ENCODE data around the gene CDADC1. TPM values are rescaled to one million over a fixed set of nuclear protein-coding genes. Genes with fewer than 3 reads are reported as not detected.
A peak's percentile ranks its signal among the peaks of the same experiment; 100 is the strongest.

The CDADC1 gene
- total RNA-seq, 1 donor from 2014 or later = 11.4 TPM

DNA sequence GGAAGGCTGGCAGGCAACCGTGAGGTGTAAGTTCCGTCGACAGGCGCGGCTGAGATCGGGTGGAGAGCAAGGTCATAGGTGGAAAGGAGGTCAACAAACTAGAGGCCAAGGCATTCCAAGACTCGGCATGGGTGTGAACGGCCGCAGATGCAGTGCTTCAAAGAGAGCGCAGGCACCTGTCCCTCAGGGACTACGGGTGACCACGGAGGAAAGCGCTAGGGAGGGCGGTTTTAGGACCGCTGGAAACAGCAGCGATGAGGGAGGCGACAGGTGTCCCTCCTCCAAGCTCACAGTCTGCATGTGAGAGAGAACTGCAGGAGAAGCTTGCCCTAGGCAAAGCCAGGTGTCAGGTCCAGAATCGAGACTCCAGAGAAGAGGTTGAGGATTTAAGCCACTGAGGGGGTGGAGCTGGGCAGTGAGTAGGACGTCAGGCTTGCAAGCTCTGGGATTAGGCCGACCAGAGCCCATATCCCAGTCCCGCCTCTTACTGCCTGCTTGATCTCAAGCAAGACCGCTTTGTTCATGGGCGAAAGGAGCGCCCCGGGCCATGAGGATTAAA lies 29.2 kb upstream of the CDADC1 start:
- intact Hi-C loops (cut with micrococcal nuclease) = no loop called here
- Histone ChIP-seq H3K27ac (replicated peaks) (no peak overlapping the region), H3K36me3 (no peaks in the 10 kb centered on the region), H3K4me3 (no peak overlapping the region), H3K9me3 (replicated peaks) (no peaks in the 10 kb centered on the region), H3K27me3 (ENCODE audit: low read depth) (peaks cover 63% of the 10 kb centered on the region), H3K4me1 (peaks cover 21% of the 10 kb centered on the region)
- DNase-seq = no peak
- TF ChIP-seq, protein P1, sequence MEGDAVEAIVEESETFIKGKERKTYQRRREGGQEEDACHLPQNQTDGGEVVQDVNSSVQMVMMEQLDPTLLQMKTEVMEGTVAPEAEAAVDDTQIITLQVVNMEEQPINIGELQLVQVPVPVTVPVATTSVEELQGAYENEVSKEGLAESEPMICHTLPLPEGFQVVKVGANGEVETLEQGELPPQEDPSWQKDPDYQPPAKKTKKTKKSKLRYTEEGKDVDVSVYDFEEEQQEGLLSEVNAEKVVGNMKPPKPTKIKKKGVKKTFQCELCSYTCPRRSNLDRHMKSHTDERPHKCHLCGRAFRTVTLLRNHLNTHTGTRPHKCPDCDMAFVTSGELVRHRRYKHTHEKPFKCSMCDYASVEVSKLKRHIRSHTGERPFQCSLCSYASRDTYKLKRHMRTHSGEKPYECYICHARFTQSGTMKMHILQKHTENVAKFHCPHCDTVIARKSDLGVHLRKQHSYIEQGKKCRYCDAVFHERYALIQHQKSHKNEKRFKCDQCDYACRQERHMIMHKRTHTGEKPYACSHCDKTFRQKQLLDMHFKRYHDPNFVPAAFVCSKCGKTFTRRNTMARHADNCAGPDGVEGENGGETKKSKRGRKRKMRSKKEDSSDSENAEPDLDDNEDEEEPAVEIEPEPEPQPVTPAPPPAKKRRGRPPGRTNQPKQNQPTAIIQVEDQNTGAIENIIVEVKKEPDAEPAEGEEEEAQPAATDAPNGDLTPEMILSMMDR (IDR thresholded peaks at IDR 0.05; ENCODE audit: borderline replicate concordance) = no peak

DNA sequence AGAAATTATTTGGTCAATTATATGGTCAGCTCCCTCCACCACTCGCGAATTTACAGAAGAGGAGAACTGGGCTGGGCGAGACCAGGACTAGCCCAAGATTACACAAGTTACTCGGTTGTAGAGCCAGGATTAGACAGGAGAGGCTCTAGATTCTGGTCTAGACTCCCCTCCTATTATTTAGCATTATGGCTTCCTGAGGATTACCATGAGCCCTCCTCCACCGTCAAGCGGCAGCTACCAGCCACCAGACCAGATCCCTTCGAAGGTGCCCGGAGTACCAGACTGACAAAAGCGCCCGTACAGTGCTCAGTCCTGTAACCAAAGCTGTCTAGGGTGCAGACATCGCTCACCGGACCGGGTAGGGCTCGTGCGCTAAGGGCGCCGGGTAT lies 28.1 kb upstream of the CDADC1 start:
- Histone ChIP-seq H3K4me3 (peak overlapping the region; percentile 66), H3K27ac (replicated peaks) (no peak overlapping the region), H3K9me3 (replicated peaks) (no peaks in the 10 kb centered on the region), H3K36me3 (no peaks in the 10 kb centered on the region), H3K27me3 (ENCODE audit: low read depth) (peaks cover 72% of the 10 kb centered on the region), H3K4me1 (peaks cover 21% of the 10 kb centered on the region)
- no peak for DNase-seq
- intact Hi-C loops (cut with micrococcal nuclease) = no loop called here
- TF ChIP-seq, protein P1 (IDR thresholded peaks at IDR 0.05; ENCODE audit: borderline replicate concordance) = no peak

DNA sequence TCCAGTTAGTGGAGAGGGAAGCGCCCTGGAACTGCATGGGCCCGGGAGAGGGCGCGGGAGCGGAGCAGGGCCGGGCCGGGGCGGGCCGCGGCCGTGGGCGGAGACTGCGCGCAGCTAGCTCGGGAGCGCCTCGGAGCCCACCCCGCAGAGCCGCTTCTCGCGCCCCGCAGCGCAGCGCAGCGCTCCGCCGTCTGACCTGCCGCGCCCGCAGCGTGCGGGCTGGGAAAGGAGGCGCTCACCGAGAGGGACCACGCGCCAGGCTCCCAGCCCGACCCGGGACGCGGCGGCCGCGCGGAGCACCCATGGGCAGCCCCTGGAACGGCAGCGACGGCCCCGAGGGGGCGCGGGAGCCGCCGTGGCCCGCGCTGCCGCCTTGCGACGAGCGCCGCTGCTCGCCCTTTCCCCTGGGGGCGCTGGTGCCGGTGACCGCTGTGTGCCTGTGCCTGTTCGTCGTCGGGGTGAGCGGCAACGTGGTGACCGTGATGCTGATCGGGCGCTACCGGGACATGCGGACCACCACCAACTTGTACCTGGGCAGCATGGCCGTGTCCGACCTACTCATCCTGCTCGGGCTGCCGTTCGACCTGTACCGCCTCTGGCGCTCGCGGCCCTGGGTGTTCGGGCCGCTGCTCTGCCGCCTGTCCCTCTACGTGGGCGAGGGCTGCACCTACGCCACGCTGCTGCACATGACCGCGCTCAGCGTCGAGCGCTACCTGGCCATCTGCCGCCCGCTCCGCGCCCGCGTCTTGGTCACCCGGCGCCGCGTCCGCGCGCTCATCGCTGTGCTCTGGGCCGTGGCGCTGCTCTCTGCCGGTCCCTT lies 27.5 kb upstream of the CDADC1 start, which contains the start of gene MLNR:
TSS of gene MLNR (plus strand) at position 303 of the 820 bp plus-strand sequence. CDS start at position 303, 0 bp downstream.
- H3K9me3 ChIP-seq (replicated peaks) = no peaks in the 10 kb centered on the region
- intact Hi-C loops (cut with micrococcal nuclease) = no loop called here
- TF ChIP-seq, protein P1 (IDR thresholded peaks at IDR 0.05; ENCODE audit: borderline replicate concordance) = peak; percentile 22
- peaks cover 22% of the 10 kb centered on the region for H3K4me1 ChIP-seq
- H3K36me3 ChIP-seq = no peaks in the 10 kb centered on the region
- H3K27me3 ChIP-seq (ENCODE audit: low read depth) = peaks cover 72% of the 10 kb centered on the region
- no peak for DNase-seq
- H3K4me3 ChIP-seq = peak within 1 kb of the TSS; percentile 66
- H3K27ac ChIP-seq (replicated peaks) = no peak within 1 kb of the TSS

DNA sequence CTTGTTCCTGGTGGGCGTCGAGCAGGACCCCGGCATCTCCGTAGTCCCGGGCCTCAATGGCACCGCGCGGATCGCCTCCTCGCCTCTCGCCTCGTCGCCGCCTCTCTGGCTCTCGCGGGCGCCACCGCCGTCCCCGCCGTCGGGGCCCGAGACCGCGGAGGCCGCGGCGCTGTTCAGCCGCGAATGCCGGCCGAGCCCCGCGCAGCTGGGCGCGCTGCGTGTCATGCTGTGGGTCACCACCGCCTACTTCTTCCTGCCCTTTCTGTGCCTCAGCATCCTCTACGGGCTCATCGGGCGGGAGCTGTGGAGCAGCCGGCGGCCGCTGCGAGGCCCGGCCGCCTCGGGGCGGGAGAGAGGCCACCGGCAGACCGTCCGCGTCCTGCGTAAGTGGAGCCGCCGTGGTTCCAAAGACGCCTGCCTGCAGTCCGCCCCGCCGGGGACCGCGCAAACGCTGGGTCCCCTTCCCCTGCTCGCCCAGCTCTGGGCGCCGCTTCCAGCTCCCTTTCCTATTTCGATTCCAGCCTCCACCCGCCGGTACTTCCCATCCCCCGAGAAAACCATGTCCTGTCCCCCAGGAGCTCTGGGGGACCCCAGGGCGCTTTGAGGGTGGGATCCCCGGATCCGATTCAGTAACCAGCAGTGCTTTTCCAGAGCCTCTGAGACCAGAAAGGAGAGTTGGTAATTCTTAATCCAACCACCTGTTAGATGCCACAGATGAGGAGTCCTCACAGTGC lies 26.7 kb upstream of the CDADC1 start:
- DNase-seq = no peak
- Histone ChIP-seq H3K36me3 (no peaks in the 10 kb centered on the region), H3K27me3 (ENCODE audit: low read depth) (peaks cover 72% of the 10 kb centered on the region), H3K4me3 (peak overlapping the region; percentile 66), H3K27ac (replicated peaks) (no peak overlapping the region), H3K4me1 (peaks cover 29% of the 10 kb centered on the region), H3K9me3 (replicated peaks) (no peaks in the 10 kb centered on the region)
- TF ChIP-seq, protein P1 (IDR thresholded peaks at IDR 0.05; ENCODE audit: borderline replicate concordance) = no peak
- intact Hi-C loops (cut with micrococcal nuclease) = no loop called here

DNA sequence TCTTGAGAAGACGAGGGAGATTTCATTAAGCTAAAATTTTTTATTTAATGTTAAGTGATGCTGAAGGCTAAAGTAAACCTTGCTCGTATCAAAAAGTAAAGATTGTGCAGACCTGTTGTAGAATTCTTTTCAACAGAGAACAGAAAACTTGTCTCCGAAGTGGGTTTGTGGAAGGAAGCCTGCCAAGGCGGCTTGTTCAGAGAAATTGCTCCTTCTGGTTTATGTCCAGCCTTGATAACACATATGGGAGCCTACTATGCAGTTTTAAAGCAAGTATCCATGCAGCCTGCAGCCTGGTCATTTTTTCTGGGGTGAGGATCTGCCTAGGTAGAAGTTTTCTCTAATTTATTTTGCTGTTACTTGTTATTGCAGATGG lies 26.1 kb upstream of the CDADC1 start:
- peak overlapping the region; percentile 66 for H3K4me3 ChIP-seq
- DNase-seq = no peak
- TF ChIP-seq, protein P1 (IDR thresholded peaks at IDR 0.05; ENCODE audit: borderline replicate concordance) = no peak
- intact Hi-C loops (cut with micrococcal nuclease) = no loop called here
- no peaks in the 10 kb centered on the region for H3K9me3 ChIP-seq (replicated peaks)
- H3K27ac ChIP-seq (replicated peaks) = no peak overlapping the region
- H3K27me3 ChIP-seq (ENCODE audit: low read depth) = peaks cover 72% of the 10 kb centered on the region
- H3K4me1 ChIP-seq = peaks cover 29% of the 10 kb centered on the region
- H3K36me3 ChIP-seq = no peaks in the 10 kb centered on the region
